Prostate gland (tissue), 2 donors: ENCODE measurements around the gene CSNK2B.

Source experiments
- POLR2A ChIP-seq: fragments of 450-650 bp; IDR thresholded peaks from one replicate; pipeline ENCODE4 v1.6.1; 2016; ENCODE audit warnings: antibody characterized with exemption, mild to moderate bottlenecking
- TF ChIP-seq, protein P1 (sequence below), 4 experiments: fragments of 200-600 bp in 2 of 4; fragments of 450-650 bp in 2 of 4; sonication (generic) in 2 of 4; IDR thresholded peaks; 1 replicate in 3 of 4; 2 replicates in 1 of 4; pipeline ENCODE4 v1.5.1; 2016 to 2019; ENCODE audit warnings: antibody characterized with exemption in 4 of 4, mild to moderate bottlenecking in 2 of 4, moderate library complexity in 2 of 4

DNA sequence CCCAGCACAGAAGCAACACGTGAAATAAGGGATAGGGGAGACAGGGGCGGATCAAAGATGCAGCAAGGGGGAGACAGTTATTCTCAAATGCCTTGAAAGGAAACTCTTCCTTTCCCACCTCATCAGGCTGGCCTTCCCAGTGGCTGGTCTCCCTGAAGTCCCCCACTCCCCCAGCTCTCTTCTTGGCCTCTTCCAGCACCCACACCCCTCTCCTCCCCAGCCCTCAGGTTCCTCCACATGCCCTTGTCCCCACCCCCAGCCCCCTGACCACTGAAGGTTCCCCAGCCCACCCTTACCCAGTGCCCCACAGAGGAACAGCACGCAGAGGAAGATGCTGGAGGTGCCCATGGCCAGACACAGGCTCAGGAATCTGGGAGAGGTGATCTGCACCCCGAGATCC lies 47.6 kb downstream of the CSNK2B start:
- TF ChIP-seq, protein P1, sequence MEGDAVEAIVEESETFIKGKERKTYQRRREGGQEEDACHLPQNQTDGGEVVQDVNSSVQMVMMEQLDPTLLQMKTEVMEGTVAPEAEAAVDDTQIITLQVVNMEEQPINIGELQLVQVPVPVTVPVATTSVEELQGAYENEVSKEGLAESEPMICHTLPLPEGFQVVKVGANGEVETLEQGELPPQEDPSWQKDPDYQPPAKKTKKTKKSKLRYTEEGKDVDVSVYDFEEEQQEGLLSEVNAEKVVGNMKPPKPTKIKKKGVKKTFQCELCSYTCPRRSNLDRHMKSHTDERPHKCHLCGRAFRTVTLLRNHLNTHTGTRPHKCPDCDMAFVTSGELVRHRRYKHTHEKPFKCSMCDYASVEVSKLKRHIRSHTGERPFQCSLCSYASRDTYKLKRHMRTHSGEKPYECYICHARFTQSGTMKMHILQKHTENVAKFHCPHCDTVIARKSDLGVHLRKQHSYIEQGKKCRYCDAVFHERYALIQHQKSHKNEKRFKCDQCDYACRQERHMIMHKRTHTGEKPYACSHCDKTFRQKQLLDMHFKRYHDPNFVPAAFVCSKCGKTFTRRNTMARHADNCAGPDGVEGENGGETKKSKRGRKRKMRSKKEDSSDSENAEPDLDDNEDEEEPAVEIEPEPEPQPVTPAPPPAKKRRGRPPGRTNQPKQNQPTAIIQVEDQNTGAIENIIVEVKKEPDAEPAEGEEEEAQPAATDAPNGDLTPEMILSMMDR (IDR thresholded peaks at IDR 0.05) = no peak
- TF ChIP-seq POLR2A = no peak
